Amygdala (tissue), 56 donors: ENCODE measurements around the gene SNAI3.
A peak's percentile ranks its signal among the peaks of the same experiment; 100 is the strongest.

Source experiments
- DNase-seq, 56 donors: peaks; one replicate each; lab custom pipeline; 2025; lab: John Stamatoyannopoulos, UW

Gene SNAI3

DNA sequence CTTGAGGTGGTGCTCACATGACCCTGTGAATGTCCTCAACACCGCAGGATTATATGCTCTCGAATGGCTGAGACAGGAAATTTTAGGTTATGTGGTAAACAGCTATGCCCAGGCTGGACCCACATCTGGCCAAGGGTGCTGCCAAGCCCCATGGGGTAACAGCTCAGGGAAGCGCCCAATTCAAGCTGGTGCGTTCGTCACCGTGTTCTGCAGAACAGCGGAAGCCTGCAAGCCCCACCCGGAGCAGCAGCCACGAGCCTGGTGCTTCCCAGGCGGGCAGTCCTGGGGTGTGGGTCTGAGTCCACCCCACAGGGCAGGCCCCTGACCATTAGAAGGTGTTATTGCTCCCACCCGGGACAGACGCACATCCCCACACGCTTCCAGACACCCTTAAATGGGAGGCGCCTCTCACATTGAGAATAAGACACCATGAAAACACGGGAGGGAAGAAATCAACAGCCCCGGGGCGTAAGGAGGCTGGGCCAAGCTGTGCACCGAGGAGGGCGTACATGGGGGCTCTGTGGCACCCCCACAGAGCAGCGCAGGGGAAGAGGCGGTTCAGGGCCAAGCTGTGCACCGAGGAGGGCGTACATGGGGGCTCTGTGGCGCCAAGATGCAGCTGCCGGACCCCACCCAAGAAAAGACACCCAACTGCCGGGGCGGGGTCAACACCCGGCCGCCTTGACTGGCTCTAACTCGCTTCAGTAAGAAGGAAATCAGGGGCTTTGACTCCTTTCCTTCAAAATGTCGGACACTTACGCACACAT is 32.5 kb downstream of the SNAI3 start:
- DNase-seq, result no peak

- no peak for DNase-seq
These were observed 33.2 kb downstream of the SNAI3 start for GRCh38 chr16:88653101-88653500.

- DNase-seq, result no peak
These were observed 33.6 kb downstream of the SNAI3 start for GRCh38 chr16:88652762-88653063.

DNA sequence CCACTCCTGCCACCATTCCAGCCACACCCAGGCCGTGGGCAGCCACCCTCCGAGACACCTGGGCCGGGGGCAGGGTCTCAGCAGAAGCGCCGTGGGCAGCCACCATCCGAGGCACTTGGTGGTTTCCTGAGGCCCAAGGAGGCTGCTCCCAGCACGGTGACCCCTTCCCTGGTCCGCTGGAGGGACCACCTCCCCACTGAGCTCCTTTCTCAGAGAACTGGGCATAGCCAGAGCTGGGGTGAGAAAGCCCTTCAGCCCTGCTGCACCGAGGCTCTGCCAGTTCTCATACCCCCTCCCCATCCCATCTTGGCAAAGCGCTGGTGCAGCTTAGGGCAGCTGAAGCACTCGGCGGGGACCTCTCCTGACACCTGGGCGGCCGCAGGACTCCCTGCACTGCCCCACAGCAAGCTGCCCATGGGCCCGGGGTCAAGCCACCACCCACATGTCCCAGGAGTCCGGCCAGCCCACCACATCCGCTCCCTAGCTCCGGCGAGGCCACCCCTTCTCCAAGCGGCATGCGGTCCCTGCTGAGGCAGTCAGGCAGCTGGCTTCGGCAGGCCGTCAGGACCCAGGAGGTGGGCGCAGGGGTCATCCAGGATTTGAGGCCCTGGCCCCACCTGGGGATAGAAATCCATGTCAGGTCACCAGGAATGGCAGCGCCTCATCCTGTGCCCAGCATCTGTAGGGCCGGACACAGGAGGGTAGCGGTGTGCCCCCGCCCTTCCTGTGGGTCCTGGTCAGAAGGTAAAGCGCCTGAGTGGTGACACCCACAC is 34.1 kb downstream of the SNAI3 start:
- DNase-seq, result no peak

GRCh38 chr16:88651276-88651988 is 34.9 kb downstream of the SNAI3 start:
- no peak for DNase-seq

- DNase-seq, result peak in 30 of 56 donors; percentile 7 to 55 (median 22)
These were observed 35.5 kb downstream of the SNAI3 start, which contains the start of gene CYBA for GRCh38 chr16:88650749-88651275. Gene CYBA (minus strand): TSS chr16:88651053. CDS start chr16:88651013, 40 bp downstream.

DNA sequence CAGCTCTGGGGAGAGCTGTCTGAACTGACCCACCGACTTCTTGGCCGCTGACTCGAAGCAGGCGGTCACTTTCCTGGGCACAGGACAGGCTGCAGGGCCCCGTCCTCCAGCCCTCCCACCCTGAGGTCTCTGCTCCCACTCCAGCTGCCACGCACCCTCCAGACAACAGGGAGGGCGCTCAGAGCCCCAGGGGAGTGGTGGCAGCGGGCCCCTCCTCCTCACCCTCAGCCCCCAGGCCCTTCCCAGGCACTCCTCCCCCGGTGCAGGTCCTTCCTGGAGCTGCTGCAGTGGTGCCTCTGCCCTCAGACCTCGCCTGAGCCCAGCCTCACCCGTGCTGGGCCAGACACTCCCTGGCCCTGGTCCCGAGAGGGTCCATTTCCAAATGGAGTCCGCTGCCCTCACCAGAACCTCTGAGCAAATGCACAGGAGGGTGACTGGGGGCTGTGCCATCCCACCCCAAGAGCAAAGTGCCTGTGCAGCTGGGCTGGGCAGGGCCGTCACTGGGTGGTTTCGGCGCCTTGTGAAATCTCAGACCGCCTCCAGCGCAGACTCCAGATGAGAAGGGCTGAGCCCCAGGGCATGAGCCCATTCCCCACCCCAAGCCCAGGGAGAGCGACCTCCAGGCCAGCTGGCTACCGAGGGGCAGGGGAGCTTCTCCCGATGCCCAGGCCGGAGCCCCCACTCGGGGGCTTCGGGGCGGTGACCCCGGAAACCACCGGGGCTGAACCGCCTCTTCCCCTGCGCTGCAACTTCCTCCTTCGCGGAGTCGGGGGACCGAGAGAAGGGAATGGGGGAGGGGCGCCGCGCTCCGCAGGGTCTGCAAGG is 36.2 kb downstream of the SNAI3 start:
- DNase-seq, result peak in 3 of 56 donors; percentile 15 to 38 (median 19)

DNA sequence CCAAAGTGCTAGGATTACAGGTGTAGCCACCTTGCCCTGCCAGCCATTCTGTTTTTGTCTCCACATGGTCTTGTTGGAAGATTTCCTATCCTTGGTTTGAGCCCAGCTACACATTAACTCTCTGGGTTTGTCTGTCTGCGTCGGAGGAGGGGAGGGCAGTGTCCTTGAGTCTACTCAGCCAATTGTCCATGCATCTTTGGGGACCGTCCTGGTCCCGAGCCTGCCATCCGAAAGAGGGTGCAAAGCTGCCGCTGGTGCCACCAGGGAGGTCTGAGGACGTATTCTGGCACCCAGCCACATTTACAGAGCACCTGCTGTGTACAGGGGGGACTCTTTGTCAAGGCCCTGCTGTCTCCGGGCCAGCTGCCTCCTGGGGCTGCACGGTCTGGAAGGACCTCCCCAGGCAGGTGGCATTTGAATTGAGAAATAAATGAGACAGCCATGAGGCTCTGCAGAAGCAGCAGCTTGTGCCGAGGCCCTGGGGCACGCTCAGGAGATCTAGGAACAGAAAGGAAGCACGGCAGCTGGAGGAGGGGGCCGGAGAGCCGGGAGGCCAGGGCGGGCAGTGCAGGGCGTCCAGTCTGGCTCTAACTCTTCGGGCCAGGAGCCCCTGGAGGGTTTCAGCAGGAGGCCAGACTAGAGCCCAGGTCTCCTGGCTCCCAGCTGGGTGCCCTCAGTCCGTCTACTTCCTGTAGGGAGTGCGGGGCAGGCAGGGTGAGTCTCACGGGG is 36.9 kb downstream of the SNAI3 start:
- no peak for DNase-seq

DNA sequence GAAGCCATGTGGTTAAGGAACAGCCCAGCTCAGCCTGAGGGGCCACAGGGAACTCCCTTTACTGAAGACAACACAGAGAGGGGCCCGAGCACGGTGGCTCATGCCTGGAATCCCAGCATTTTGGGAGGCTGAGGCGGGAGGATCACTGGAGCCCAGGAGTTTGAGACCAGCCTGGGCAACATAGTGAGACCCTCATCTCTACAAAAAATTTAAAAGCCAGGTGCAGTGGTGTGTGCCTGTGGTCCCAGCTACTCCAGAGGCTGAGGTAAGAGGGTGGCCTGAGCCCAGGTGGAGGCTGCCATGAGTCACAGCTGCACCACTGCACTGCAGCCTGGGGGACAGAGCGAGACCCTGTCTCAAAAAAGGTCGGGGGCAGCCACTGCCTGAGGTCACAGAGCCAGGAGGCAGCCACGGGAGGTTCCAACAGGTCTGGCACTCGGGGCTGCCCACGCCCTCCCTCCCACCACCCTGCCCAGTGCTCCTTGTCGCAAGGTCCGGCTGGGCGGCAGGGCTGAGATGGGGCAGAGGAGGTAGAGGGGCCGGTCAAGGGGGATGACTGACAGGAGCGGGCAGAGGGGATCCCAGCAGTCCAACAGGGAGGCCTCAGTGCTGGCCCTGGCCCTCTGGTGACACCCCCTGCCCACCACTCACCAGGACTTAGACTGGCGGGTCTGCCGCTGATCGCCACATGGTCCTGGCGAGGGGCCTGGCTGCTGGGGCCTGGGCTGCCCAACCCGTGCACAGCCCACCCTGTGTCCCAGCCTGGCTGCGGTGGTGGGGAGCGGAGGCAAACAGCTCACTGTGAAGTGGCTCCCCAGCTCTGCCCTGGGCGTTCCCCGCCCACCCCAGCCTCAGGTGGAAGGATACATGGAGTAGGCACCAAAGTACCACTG is 38.9 kb downstream of the SNAI3 start:
- no peak for DNase-seq

GRCh38 chr16:88646345-88647034 is 39.8 kb downstream of the SNAI3 start:
- DNase-seq, result no peak

DNA sequence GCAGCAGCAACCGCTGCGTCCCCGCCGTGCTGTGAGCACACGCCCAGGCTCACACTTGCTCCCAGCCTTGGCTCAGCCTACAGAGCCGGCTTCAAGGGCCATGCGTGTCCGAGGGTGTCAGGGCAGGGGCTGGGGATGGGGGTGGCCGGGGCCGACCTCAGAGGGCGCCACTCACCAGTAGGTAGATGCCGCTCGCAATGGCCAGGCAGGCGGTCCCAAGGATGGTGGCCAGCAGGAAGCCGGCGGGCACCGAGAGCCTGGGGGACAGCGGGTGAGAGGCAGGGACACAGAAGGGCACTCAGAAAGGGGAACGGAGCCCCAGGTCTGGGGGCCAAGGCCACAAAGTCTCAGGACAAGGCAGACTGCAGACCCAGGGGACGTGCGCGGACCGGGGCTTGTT is 40.4 kb downstream of the SNAI3 start:
- no peak for DNase-seq

GRCh38 chr16:88645455-88645854 is 40.9 kb downstream of the SNAI3 start:
- no peak for DNase-seq

- no peak for DNase-seq
These were observed 42.7 kb downstream of the SNAI3 start for GRCh38 chr16:88643644-88643932.

DNA sequence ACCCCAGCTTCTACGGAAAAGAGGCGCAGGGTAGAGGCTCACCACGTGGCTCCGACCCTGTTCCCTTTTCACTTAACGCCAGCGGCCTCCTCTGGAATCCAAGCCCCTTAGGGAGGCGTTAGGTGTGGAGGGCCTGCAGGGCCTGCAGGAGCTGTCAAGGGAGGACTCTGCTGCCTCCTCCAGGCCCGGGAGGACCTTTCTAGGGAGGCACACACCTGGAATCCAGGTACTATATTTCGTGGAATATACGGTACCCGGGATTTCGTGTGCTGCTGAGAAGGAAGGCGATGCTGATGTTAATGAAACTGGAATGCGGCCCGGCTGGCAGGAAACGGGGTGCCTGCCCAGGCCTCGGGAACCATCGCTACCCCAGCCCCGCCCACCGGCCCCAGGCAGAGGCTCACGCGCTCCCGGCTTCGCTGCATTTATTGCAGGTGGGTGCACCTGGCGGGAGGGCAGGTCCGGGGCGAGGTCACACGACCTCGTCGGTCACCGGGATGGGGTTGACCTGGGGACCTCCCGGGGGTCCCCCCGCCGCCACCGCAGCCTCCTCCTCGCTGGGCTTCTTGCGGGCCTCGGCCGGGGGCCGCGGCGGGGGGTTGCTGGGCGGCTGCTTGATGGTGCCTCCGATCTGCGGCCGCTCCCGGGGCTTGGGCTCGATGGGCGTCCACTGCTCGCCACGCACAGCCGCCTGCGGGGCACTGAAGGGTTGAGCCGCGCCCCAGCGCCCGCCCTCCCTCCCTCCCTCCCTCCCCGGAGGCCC is 43.2 kb downstream of the SNAI3 start:
- no peak for DNase-seq

DNA sequence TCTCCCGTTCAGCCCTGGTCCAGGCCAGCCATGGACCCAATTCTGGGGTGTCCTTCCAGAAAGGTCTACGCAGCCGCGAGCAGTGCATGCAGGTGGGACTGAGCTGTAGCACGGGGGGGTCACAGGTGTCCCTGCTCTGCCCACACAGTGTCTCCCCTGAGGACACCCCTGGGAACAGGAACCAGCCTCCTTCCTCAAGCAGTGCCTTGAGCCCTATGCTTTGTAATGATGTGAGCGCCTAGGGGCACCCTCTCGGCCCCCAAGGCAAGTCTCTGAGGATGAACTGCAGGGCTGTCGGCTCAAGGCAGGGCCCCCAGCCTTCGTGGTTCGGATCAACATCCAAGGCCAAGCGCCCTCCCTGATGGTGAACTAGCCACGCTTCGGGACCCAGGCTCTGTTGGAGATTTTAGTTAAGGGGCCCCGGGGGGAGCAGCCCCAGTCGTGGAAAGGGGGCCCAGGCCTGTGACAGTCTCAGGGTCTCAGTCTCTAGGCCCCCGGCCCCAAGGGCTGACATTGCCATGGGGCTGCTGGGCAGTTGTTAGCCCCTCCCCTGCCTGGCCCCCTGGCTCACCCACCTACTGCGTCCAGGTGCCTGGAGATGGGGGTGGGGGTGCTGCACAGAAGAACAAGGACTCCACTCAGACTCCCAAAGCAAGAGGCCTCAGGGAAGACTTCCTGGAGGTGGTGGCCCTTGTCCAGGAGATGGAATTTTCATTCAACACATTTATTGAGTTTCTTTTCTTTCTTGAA is 45.6 kb downstream of the SNAI3 start:
- DNase-seq, result no peak

- no peak for DNase-seq
These were observed 46.2 kb downstream of the SNAI3 start for GRCh38 chr16:88640039-88640495.
